Measurements from ENCODE around the gene GALM. TPM values are rescaled to one million over a fixed set of nuclear protein-coding genes. Genes with fewer than 3 reads are reported as not detected.

The GALM gene
- total RNA-seq, 1 experiment from 2014 or later = 48.7 TPM

DNA sequence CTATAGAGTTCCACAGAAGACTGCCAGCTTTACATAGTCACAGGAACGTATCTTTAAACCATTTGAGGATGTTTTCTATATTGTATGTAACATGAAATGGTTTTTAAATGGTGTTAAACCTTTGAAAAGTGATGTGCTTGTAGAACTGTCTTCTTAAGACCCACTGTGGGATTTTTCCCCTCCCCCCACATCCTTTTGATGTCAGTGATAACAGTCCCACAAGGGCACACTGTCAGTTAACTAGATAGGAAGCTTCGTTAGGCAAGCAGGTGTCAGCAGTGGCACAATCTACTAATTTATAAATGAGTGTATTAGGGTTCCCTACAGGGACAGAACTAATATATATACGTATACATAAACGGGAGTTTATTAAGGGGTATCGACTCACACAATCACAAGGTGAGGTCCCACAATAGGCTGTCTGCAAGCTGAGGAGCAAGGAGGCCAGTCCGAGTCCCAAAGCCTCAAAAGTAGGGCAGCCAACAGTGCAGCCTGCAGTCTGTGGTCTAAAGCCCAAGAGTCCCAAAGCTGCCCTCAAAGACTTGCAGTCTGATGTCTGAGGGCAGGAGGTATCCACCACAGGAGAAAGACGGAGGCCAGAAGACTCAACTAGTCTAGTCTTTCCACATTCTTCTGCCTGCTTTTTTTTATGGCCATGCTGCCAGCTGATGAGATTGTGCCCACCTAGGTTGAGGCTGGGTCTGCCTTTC lies 39.4 kb upstream of the GALM start:
- Histone ChIP-seq H3K4me1 (peaks cover 30% of the 10 kb centered on the region; the same call in 1 of the 2 replicates), H3K4me3 (ENCODE audit: low read depth, low read length) (no peak overlapping the region), H3K27me3 (replicated peaks; ENCODE audit: control insufficient read depth, insufficient read depth, low read length) (no peaks in the 10 kb centered on the region), H3K36me3 (ENCODE audit: control insufficient read depth, insufficient read depth, low read length) (no peaks in the 10 kb centered on the region), H3K9me3 (peaks cover 3% of the 10 kb centered on the region; the same call in 1 of the 2 replicates)
- ChIA-PET POLR2A (no interaction called here), CTCF (interaction anchor here (1.1 kb wide), 1 partner anchor 39 kb away, joined by 3 read pairs; the partner anchor contains the start of gene GALM)
- no TSS peak for BruUV-seq (replicated peaks)
- H3K36me3 Mint-ChIP-seq (ENCODE audit: insufficient read depth, unreplicated experiment) = peaks cover 7% of the 10 kb centered on the region
- H3K27me3 Mint-ChIP-seq (ENCODE audit: insufficient read depth, unreplicated experiment) = no peaks in the 10 kb centered on the region
- H3K27ac Mint-ChIP-seq (ENCODE audit: unreplicated experiment) = no peak overlapping the region
- no peak for TF ChIP-seq CTCF (IDR thresholded peaks at IDR 0.05; ENCODE audit: insufficient read depth in 1 of 2, low read depth in 1 of 2, low read length in 1 of 2, severe bottlenecking in 1 of 2, unreplicated experiment in 1 of 2)
- H3K4me3 Mint-ChIP-seq (ENCODE audit: unreplicated experiment) = no peak overlapping the region
- peaks cover 20% of the 10 kb centered on the region for H3K4me1 Mint-ChIP-seq (ENCODE audit: low read depth, unreplicated experiment)
- peaks cover 10% of the 10 kb centered on the region for H3K9me3 Mint-ChIP-seq (ENCODE audit: unreplicated experiment)
- DNase-seq = no peak
- intact Hi-C loops (cut with micrococcal nuclease; ENCODE audit: unreplicated experiment) = no loop called here

DNA sequence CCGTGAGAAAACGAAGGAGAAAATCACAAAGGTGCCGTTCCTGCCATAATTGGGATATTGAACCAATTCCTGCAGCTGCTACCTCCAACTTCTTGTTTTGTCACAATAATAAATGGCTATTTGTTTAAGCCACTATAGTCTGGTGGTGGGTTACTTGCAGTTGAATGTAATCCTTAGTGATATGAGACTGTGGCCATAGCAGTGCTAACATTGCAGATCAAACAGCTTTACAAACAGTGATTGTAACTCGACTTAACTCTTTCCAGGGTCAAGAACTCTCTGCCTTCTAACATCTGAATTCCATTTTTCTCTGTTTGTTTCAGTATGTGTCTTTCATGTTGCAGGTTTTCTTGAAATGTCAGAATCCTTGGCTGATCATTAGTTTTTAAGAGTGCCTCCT lies 38.5 kb upstream of the GALM start:
- H3K9me3 ChIP-seq = peaks cover 3% of the 10 kb centered on the region; the same call in 1 of the 2 replicates
- no peaks in the 10 kb centered on the region for H3K27me3 ChIP-seq (replicated peaks; ENCODE audit: control insufficient read depth, insufficient read depth, low read length)
- no TSS peak for BruUV-seq (replicated peaks)
- H3K4me3 Mint-ChIP-seq (ENCODE audit: unreplicated experiment) = no peak overlapping the region
- peaks cover 20% of the 10 kb centered on the region for H3K4me1 Mint-ChIP-seq (ENCODE audit: low read depth, unreplicated experiment)
- no peaks in the 10 kb centered on the region for H3K27me3 Mint-ChIP-seq (ENCODE audit: insufficient read depth, unreplicated experiment)
- H3K36me3 Mint-ChIP-seq (ENCODE audit: insufficient read depth, unreplicated experiment) = peaks cover 7% of the 10 kb centered on the region
- CTCF ChIA-PET = no interaction called here
- no peak overlapping the region for H3K4me3 ChIP-seq (ENCODE audit: low read depth, low read length)
- no peak for DNase-seq
- TF ChIP-seq CTCF (IDR thresholded peaks at IDR 0.05; ENCODE audit: insufficient read depth in 1 of 2, low read depth in 1 of 2, low read length in 1 of 2, severe bottlenecking in 1 of 2, unreplicated experiment in 1 of 2) = no peak
- no peaks in the 10 kb centered on the region for H3K36me3 ChIP-seq (ENCODE audit: control insufficient read depth, insufficient read depth, low read length)
- H3K9me3 Mint-ChIP-seq (ENCODE audit: unreplicated experiment) = peaks cover 10% of the 10 kb centered on the region
- POLR2A ChIA-PET = no interaction called here
- intact Hi-C loops (cut with micrococcal nuclease; ENCODE audit: unreplicated experiment) = no loop called here
- peaks cover 30% of the 10 kb centered on the region; the same call in 1 of the 2 replicates for H3K4me1 ChIP-seq
- no peak overlapping the region for H3K27ac Mint-ChIP-seq (ENCODE audit: unreplicated experiment)

DNA sequence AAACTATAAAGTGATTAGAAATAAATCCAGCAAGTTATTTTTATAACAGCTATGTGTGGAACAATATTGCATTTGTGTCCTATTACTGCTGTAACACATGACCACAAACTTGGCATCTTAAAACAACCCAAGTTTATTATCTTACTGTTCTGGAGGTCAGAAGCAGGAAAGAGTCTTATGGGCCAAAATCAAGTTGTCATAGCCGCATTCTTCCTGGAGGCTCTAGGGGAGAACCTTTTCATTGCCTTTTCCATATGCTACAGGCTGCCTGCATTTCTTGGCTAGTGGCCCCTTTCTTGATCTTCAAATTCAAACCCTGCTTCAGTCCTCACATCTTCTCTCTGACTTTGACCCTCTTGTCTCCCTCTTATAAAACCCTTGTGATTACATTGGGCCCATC lies 36.2 kb upstream of the GALM start:
- no peak for TF ChIP-seq CTCF (IDR thresholded peaks at IDR 0.05; ENCODE audit: insufficient read depth in 1 of 2, low read depth in 1 of 2, low read length in 1 of 2, severe bottlenecking in 1 of 2, unreplicated experiment in 1 of 2)
- BruUV-seq (replicated peaks) = no TSS peak
- ChIA-PET POLR2A (no interaction called here), CTCF (no interaction called here)
- no peak for DNase-seq
- no peaks in the 10 kb centered on the region for H3K36me3 ChIP-seq (ENCODE audit: control insufficient read depth, insufficient read depth, low read length)
- H3K27me3 ChIP-seq (replicated peaks; ENCODE audit: control insufficient read depth, insufficient read depth, low read length) = no peaks in the 10 kb centered on the region
- Mint-ChIP-seq H3K4me1 (ENCODE audit: low read depth, unreplicated experiment) (peaks cover 18% of the 10 kb centered on the region), H3K4me3 (ENCODE audit: unreplicated experiment) (no peak overlapping the region), H3K36me3 (ENCODE audit: insufficient read depth, unreplicated experiment) (peaks cover 4% of the 10 kb centered on the region), H3K9me3 (ENCODE audit: unreplicated experiment) (peaks cover 10% of the 10 kb centered on the region), H3K27ac (ENCODE audit: unreplicated experiment) (no peak overlapping the region), H3K27me3 (ENCODE audit: insufficient read depth, unreplicated experiment) (no peaks in the 10 kb centered on the region)
- H3K4me1 ChIP-seq = peaks cover 30% of the 10 kb centered on the region; the same call in 1 of the 2 replicates
- peaks cover 3% of the 10 kb centered on the region; the same call in 1 of the 2 replicates for H3K9me3 ChIP-seq
- intact Hi-C loops (cut with micrococcal nuclease; ENCODE audit: unreplicated experiment) = no loop called here
- H3K4me3 ChIP-seq (ENCODE audit: low read depth, low read length) = no peak overlapping the region
